Tibial artery (tissue), 4 donors: ENCODE measurements around the gene SLC22A17.
A peak's percentile ranks its signal among the peaks of the same experiment; 100 is the strongest.

Experiments
- DNase-seq, 2 donors: peaks; one replicate each; pipeline ENCODE4 v3.0.0-alpha.2; 2019
- H3K27ac ChIP-seq, 2 donors: fragments of 200-600 bp; sonication (generic) in 1 of 2; 1 replicate in 1 of 2; 2 replicates in 1 of 2; pipeline ENCODE4 v1.5.1; 2018 to 2019; ENCODE audit warnings: mild to moderate bottlenecking in 1 of 2
- H3K27me3 ChIP-seq, 2 donors: fragments of 200-600 bp; sonication (generic) in 1 of 2; one replicate each; pipeline versions ENCODE4 v1.5.1 to v1.6.0; 2016 to 2019
- H3K36me3 ChIP-seq, 3 donors: fragments of 200-600 bp; sonication (generic) in 2 of 3; one replicate each; pipeline ENCODE4 v1.5.1; 2016 to 2019; ENCODE audit warnings: mild to moderate bottlenecking in 2 of 3
- H3K4me1 ChIP-seq, 4 donors: fragments of 200-600 bp; sonication (generic) in 2 of 4; 1 replicate in 3 of 4; 2 replicates in 1 of 4; pipeline ENCODE4 v1.5.1; 2016 to 2019
- H3K4me3 ChIP-seq, 2 donors: fragments of 200-600 bp; sonication (generic) in 1 of 2; 1 replicate in 1 of 2; 2 replicates in 1 of 2; pipeline ENCODE4 v1.5.1; 2018 to 2019; ENCODE audit warnings: mild to moderate bottlenecking in 2 of 2
- H3K9me3 ChIP-seq, 3 donors: fragments of 200-600 bp; sonication (generic) in 1 of 3; one replicate each; pipeline ENCODE4 v1.5.1; 2016 to 2019
- intact Hi-C: fragments of 100-400 bp; cut with DNase I; formaldehyde crosslinking; loops from one replicate; pipeline ENCODE4 v1.15.0; 2023; ENCODE audit warnings: low total_unique reads
- TF ChIP-seq, protein P1 (sequence below), 2 experiments: fragments of 200-600 bp in 1 of 2; fragments of 450-650 bp in 1 of 2; IDR thresholded peaks; one replicate each; pipeline ENCODE4 v1.5.1; 2017 to 2019; ENCODE audit warnings: antibody characterized with exemption in 2 of 2, mild to moderate bottlenecking in 1 of 2, moderate library complexity in 1 of 2

SLC22A17 gene

DNA sequence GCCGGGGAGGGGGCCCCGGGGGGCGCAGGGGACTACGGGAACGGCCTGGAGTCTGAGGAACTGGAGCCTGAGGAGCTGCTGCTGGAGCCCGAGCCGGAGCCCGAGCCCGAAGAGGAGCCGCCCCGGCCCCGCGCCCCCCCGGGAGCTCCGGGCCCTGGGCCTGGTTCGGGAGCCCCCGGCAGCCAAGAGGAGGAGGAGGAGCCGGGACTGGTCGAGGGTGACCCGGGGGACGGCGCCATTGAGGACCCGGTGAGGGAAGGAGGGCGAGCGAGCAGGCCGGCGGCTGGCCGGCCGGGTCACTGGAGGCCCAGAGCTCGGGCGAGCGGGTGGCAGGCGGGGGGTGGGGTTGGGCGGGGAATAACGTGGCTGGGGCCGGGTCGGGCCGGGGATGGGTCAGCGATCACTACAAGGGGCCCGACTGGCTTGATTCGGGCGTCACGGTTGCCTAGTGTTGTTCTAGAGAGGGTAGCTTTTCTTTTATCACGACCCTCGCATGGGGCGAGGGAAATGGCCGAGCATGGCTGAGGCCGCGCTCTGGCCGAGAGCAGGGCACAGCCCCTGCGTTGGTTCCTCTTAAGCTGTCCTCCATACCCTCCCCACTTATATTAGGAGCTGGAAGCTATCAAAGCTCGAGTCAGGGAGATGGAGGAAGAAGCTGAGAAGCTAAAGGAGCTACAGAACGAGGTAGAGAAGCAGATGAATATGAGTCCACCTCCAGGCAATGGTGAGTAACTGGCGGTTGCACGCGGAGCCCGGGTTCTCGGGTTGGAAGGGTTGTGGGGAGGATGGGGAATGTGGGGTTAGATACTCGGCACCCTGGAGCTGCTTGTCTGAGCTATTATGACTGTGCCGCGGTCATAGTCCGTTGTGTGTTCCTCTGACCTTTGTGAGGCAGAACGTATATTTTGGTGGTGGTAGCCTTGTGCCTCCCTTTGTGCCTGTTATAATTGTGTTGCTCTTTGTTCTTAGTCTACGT is 30.8 kb downstream of the SLC22A17 start:
- Histone ChIP-seq H3K4me3 (peak overlapping the region; percentile 81 to 99), H3K4me1 (peaks cover 0 to 25% (median 15%) of the 10 kb centered on the region in 4 donors), H3K36me3 (peaks cover 27 to 28% (median 28%) of the 10 kb centered on the region in 3 donors), H3K27me3 (no peaks in the 10 kb centered on the region), H3K27ac (peak overlapping the region; percentile 89 to 100), H3K9me3 (no peaks in the 10 kb centered on the region)
- TF ChIP-seq, protein P1, sequence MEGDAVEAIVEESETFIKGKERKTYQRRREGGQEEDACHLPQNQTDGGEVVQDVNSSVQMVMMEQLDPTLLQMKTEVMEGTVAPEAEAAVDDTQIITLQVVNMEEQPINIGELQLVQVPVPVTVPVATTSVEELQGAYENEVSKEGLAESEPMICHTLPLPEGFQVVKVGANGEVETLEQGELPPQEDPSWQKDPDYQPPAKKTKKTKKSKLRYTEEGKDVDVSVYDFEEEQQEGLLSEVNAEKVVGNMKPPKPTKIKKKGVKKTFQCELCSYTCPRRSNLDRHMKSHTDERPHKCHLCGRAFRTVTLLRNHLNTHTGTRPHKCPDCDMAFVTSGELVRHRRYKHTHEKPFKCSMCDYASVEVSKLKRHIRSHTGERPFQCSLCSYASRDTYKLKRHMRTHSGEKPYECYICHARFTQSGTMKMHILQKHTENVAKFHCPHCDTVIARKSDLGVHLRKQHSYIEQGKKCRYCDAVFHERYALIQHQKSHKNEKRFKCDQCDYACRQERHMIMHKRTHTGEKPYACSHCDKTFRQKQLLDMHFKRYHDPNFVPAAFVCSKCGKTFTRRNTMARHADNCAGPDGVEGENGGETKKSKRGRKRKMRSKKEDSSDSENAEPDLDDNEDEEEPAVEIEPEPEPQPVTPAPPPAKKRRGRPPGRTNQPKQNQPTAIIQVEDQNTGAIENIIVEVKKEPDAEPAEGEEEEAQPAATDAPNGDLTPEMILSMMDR (IDR thresholded peaks at IDR 0.05): no peak
- intact Hi-C loops: loop anchor here (5.0 to 10.0 kb wide), 4 partner anchors 45 to 233 kb away; partner anchors contain the start of genes EFS, NGDN, THTPA and ZFHX2
- DNase-seq: peak; percentile 43 to 81

DNA sequence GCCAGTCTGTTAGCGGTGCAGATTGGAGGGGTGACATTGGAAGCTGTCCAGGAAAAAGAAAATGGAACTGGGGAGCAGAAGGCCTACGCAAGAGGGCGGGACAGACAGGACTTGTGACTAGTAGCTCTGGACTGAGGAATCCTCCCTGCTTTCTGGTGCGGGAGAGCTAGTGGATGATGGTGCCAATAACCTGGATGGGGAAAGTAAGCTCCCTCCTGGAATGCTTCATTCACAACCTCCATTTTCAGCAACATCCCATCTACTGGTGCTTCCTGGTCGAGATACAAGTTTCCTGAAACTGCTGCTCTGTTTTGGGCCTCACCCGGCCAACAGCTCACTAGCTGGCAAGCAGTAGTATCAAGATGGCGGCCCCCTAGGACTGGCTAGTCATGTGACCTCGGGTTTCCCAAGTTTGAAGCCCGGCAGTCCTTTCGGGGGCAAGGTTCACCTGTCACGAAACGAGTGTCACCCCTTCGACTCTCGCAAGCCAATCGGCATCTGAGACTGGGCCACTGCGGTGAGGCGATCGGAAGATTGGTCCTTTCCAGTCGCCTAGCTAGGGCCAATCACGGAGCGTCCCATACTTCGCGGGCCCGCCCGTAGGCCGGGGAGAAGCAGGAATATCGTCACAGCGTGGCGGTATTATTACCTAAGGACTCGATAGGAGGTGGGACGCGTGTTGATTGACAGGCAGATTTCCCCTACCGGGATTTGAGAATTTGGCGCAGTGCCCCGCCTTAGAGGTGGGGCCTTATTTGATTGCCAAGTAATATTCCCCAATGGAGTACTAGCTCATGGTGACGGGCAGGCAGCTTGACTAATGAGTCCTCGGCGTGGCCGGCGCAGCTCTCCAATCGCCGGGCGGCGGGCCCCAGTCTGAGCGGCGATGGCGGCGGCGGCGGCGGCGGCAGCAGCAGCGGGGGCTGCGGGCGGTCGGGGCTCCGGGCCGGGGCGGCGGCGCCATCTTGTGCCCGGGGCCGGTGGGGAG is 31.8 kb downstream of the SLC22A17 start, which contains the start of gene PABPN1:
Gene PABPN1, plus strand, starts transcription at position 874 of the 988 bp plus-strand sequence. Its CDS starts 13 bp downstream, at position 887.
- no peaks in the 10 kb centered on the region for H3K27me3 ChIP-seq
- TF ChIP-seq, protein P1 (IDR thresholded peaks at IDR 0.05): peak in 1 of 2 experiments; percentile 20
- DNase-seq: peak; percentile 99 to 100
- H3K4me3 ChIP-seq: peak within 1 kb of the TSS; percentile 81 to 99
- H3K36me3 ChIP-seq: peaks cover 27 to 28% (median 28%) of the 10 kb centered on the region in 3 donors
- intact Hi-C loops: loop anchor here (5.0 to 10.0 kb wide), 4 partner anchors 46 to 234 kb away; partner anchors contain the start of genes EFS, NGDN, THTPA and ZFHX2
- H3K9me3 ChIP-seq: no peaks in the 10 kb centered on the region
- peaks cover 0 to 25% (median 15%) of the 10 kb centered on the region in 4 donors for H3K4me1 ChIP-seq
- peak within 1 kb of the TSS; percentile 89 to 100 for H3K27ac ChIP-seq

DNA sequence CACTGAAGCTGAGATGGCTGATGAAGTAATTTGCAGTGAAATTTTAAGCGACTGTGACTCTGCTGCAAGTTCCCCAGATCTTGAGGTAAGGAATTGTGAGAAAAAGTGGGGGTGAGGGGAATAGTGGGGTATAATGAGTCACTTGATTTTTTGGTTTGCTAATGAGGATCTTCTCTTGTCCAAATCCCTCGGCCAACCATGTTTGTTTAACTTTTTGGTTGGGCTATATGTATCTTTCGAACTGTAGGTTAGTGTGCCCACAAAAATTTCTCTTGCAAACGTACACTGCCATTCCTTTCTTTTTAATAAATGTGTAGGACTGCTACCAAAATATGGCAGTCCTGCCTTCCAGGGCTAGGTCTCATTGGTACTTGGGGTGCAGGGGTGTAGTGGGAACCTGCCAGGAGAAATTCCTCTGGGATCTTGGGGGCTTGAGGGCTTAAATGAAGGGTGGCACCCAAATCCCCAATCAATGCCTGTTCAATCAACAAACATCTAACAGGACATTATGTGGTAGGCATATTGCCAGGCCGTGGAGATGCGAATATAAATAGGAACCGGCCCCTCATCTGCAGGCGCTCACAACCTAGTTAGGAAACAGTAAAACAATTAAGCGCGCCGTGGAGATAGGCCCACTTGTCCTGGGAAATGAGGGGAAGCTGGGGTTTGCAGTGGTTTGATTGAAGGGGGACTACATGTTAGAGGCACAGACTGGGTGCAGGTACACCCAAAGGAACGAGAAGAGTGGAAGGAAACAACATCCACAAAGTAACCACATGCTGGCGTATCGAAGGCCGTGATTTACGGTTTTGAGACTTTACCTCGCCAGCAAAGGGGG is 32.7 kb downstream of the SLC22A17 start:
- intact Hi-C loops: loop anchor here (5.0 to 10.0 kb wide), 4 partner anchors 47 to 235 kb away; partner anchors contain the start of genes EFS, NGDN, THTPA and ZFHX2
- no peak for DNase-seq
- TF ChIP-seq, protein P1 (IDR thresholded peaks at IDR 0.05): no peak
- Histone ChIP-seq H3K9me3 (no peaks in the 10 kb centered on the region), H3K4me1 (peaks cover 0 to 25% (median 15%) of the 10 kb centered on the region in 4 donors), H3K27me3 (no peaks in the 10 kb centered on the region), H3K36me3 (peaks cover 21 to 22% (median 22%) of the 10 kb centered on the region in 3 donors), H3K4me3 (peak overlapping the region; percentile 45 to 99), H3K27ac (peak overlapping the region; percentile 89 to 100)

DNA sequence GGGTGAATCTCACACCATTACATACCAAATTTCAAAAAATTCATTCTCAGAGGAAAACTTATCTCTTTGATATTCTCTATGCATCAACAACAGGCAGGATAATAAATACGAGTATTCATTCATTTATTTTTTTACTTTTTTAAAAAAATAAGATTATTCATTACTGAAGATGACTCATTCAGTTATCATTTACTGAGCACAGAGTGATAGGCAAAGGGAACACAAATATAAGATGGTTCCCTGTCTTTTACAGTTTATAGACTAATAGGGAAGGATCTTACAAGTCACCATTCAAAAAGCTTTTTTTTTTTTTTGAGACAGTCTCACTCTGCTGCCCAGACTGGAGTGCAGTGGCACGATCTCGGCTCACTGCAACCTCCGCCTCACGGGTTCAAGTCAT is 36.4 kb downstream of the SLC22A17 start:
- peaks cover 0 to 6% (median 3%) of the 10 kb centered on the region in 4 donors for H3K4me1 ChIP-seq
- H3K27me3 ChIP-seq: no peaks in the 10 kb centered on the region
- TF ChIP-seq, protein P1 (IDR thresholded peaks at IDR 0.05): no peak
- DNase-seq: no peak
- no peak overlapping the region for H3K4me3 ChIP-seq
- intact Hi-C loops: no loop called here
- no peaks in the 10 kb centered on the region for H3K9me3 ChIP-seq
- H3K36me3 ChIP-seq: peaks cover 0 to 3% (median 0%) of the 10 kb centered on the region in 3 donors
- H3K27ac ChIP-seq: no peak overlapping the region
